AG09309 (cell line): ENCODE measurements around the gene PRKAG3.
A peak's percentile ranks its signal among the peaks of the same experiment; 100 is the strongest.
"Not testable (repeated sequence)": the region's sequence is repeated elsewhere in the genome, so short reads cannot be mapped to it uniquely, and the experiment has no call there.

ENCODE experiments used
- DNase-seq: peaks from one replicate; pipeline ENCODE4 v3.0.0-alpha.2; 2010; ENCODE audit warnings: low read depth
- H3K4me3 ChIP-seq: 2 replicates; pipeline ENCODE4 v1.5.1; 2011; ENCODE audit warnings: mild to moderate bottlenecking, low read depth, low read length, moderate library complexity; ENCODE audit not compliant: control insufficient read depth
- TF ChIP-seq, protein P1 (sequence below): IDR thresholded peaks from 2 replicates; pipeline ENCODE4 v1.5.1; 2011; ENCODE audit warnings: mild to moderate bottlenecking, low read depth, low read length, inconsistent platforms; ENCODE audit not compliant: insufficient read depth, control insufficient read depth; ENCODE audit errors: missing control alignments

PRKAG3 gene

DNA sequence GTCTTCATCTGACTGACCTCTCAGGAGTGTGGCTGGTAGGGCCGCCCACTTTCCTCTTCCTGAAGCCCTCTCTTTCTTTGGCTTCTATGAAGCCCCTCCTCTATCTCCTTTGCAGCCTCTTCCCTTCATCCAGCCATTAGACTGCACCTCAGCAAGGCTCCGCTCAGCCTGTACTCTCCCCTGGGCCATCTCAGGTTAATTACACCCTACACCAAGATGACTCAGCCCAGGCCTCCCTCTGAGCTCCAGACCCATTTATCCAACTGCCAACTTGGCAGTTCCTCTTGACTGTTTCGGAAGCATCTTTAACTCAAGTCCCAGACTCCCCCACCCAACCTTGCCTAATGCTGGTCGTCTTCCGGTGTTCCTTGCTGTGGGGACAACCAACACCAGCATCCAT is 22.2 kb upstream of the PRKAG3 start:
- no peak for DNase-seq
- TF ChIP-seq, protein P1, sequence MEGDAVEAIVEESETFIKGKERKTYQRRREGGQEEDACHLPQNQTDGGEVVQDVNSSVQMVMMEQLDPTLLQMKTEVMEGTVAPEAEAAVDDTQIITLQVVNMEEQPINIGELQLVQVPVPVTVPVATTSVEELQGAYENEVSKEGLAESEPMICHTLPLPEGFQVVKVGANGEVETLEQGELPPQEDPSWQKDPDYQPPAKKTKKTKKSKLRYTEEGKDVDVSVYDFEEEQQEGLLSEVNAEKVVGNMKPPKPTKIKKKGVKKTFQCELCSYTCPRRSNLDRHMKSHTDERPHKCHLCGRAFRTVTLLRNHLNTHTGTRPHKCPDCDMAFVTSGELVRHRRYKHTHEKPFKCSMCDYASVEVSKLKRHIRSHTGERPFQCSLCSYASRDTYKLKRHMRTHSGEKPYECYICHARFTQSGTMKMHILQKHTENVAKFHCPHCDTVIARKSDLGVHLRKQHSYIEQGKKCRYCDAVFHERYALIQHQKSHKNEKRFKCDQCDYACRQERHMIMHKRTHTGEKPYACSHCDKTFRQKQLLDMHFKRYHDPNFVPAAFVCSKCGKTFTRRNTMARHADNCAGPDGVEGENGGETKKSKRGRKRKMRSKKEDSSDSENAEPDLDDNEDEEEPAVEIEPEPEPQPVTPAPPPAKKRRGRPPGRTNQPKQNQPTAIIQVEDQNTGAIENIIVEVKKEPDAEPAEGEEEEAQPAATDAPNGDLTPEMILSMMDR: no peak
- no peak overlapping the region for H3K4me3 ChIP-seq

DNA sequence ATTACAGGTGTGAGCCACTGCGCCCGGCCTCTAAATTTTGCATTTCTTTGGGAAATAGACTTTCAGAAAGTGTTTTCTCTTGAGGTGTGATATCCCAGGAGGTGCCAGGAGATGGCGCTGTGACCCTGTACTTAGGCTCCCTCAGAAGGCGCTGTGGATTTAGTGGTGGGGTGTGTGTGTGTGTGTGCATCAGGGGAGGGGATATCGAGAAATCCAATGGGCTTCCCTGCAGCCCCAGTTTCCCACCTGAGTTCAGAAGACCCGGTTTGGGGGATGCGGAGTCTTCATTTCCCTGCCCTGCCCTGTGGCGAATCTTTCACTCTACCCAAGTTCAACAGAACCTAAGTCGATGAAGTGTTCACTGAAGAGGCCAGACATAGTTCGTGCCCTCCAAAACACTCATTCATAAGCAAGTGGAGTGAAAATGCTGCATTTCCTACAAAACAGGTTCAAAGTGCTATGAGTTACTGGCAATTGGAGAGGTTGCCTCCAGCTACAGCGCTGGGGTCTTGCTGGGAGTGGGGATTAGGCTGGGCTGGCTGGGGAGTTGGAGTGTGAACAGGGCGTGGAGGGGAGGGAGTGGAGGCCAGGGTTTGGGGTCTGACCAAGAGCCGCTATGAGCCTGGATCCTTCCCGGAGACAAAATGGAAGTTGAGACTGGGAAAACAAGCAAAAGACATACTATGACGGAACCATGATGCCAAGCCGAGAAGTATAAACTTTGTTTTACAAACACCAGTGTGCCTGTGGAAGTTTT is 21.5 kb upstream of the PRKAG3 start:
- H3K4me3 ChIP-seq: no peak overlapping the region
- DNase-seq: no peak
- TF ChIP-seq, protein P1: peak; percentile 77

DNA sequence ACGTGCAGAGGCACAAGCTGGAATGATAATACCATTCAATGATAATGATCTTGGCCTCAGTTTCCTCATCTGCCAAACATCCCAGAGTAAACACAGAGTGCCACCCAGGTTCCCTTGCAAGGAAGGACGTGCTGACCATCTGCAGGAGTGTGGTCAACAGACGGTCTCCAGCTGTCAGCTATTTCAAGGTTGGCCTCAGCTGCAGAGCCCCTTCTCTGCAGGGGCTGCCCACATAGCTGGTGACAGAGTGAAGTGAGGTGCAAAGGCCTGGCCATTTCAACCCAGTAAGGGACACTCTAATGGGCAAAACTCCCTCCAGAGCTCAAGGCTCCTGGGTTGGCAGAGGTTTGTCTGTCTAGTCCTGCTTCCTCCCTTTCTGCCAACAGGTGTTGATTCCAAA is 19.7 kb upstream of the PRKAG3 start:
- TF ChIP-seq, protein P1: no peak
- H3K4me3 ChIP-seq: no peak overlapping the region
- DNase-seq: no peak

DNA sequence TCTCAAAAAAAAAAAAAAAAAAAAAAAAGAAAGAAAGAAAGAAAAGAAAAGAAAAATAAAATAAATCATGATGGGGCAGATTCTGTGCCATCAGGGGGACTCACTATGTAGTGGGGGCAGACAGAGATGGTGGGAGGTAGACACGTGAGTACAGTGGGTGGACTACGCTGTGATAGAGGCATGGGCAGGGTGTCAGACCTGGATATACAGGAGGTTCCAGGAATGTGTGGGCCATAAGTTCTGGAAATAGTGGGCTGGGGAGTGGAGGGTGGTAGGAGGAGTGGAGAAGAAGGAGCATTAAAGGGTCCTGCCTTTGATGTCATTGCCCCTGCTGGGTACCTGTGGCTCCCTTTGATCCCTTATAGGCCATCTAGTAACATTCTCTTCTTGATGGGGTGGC is 19.2 kb upstream of the PRKAG3 start:
- no peak overlapping the region for H3K4me3 ChIP-seq
- TF ChIP-seq, protein P1: no peak
- DNase-seq: no peak

DNA sequence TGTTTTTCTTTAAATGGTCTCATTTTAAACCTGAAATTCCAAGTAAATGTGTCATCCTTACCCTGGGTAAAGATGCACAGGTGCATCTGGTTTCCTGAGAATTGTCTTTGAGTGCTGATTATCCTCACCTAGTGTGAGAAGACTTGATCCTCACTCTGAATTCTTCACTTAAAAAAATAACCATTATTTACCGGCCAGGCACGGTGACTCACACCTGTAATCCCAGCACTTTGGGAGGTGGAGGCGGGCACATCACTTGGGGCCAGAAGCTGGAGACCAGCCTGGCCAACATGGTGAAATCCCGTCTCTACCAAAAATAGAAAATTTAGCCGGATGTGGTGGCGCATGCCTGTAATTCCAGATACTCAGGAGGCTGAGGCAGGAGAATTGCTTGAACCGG is 18.1 kb upstream of the PRKAG3 start:
- TF ChIP-seq, protein P1: no peak
- H3K4me3 ChIP-seq: no peak overlapping the region
- no peak for DNase-seq

DNA sequence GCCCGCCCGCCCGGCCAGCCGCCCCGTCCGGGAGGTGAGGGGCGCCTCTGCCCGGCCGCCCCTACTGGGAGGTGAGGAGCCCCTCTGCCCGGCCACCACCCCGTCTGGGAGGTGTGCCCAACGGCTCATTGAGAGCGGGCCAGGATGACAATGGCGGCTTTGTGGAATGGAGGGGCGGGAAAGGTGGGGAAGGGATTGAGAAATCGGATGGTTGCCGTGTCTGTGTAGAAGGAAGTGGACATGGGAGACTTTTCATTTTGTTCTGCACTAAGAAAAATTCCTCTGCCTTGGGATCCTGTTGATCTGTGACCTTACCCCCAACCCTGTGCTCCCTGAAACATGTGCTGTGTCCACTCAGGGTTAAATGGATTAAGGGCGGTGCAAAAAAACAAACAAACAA is 15.4 kb upstream of the PRKAG3 start:
- H3K4me3 ChIP-seq, DNase-seq: not testable (repeated sequence)

DNA sequence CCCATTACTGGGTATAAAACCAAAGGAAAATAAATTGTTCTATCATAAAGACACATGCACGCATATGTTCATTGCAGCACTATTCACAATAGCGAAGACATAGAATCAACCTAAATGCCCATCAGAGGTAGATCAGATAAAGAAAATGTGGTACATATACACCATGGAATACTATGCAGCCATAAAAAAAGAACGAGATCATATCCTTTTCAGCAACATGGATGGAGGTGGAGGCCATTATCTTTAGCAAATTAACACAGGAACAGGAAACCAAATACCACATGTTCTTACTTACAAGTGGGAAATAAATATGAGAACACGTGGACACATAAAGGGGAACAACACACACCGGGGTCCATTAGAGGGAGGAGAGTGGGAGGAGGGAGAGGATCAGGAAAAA is 12.7 kb upstream of the PRKAG3 start:
- not testable (repeated sequence) for H3K4me3 ChIP-seq, DNase-seq

DNA sequence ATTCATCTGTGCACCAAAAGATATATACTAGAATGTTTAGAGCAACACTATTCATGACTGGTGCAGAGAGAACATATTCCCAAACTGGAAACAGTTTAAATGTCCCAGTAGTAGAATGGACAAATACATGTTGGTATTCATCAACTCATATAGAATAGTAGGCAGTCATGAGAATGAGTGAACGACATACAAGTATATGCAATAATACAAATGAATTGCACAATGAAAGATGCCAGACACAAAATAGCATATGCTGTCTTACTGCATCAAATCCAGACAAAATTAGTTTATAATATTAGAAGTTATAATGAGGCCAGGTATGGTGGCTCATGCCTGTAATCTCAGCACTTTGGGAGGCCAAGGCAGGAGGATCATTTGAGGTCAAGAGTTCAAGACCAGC is 8.3 kb upstream of the PRKAG3 start:
- TF ChIP-seq, protein P1: no peak
- no peak for DNase-seq
- H3K4me3 ChIP-seq: no peak overlapping the region
